HG02840 (cell line): ENCODE measurements around the gene TRIM50.
"Not testable (repeated sequence)": the region's sequence is repeated elsewhere in the genome, so short reads cannot be mapped to it uniquely, and the experiment has no call there.

Experiments
- ATAC-seq: cut with Tn5 transposase; IDR thresholded peaks from one replicate; pipeline ENCODE4 v1.9.1; 2021; ENCODE audit warnings: mild to moderate bottlenecking, moderate library complexity, moderate number of reproducible peaks; ENCODE audit not compliant: unreplicated experiment, low FRiP score

The TRIM50 gene

DNA sequence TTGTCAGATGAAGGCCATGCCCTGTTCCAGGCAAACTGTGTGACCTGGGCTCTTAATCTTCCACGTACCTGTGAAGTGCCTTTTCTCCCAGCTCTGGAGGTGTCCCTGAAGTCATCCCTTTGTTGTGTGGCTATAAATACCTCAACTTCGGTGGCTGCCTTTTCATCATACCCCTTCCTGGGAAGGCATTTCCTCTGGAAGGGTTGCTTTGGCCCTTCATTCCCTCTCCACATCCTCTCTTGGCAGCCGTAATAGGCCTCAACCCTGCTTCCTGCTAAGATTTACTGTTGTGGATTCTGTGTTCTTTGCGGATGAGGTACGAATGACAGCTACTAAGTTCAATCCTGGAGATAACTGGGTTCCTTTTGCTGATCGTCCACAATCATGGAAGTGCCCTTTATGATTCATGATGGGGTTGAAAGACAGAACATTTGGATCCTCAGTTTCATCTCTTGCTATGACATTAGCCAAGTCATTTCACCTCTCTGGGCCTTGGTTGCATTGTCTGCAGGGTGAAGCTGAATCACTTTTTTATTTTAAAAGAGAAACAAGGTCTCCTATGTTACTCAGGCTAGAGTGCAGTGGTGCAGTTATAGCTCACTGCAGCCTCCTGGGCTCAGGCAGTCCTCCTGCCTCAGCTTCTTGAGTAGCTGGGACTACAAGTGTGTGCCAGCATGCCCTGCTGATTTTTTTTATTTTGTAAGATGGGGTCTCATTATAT lies 23.7 kb upstream of the TRIM50 start:
- no peak for ATAC-seq

GRCh38 chr7:73350306-73351068 lies 22.6 kb upstream of the TRIM50 start:
- ATAC-seq = no peak

DNA sequence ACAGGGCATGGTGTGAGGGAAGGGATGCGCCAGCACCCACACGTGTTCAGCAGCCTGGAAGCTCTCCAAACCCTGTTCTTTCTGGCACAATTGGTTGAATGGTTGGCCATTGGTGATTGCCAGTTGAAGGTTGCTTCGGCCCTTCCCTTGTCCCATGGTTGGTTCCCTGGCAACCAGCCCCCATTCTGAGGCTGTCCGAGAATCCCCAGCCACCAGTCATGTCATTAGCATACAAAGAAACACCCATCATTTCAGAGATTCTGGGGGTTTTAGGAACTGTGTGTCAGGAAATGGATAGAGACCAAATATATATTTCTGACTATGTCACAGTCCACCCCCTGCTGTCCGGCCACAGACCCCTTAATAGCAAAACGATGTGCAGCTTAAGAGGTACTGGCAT lies 21.9 kb upstream of the TRIM50 start:
- no peak for ATAC-seq

DNA sequence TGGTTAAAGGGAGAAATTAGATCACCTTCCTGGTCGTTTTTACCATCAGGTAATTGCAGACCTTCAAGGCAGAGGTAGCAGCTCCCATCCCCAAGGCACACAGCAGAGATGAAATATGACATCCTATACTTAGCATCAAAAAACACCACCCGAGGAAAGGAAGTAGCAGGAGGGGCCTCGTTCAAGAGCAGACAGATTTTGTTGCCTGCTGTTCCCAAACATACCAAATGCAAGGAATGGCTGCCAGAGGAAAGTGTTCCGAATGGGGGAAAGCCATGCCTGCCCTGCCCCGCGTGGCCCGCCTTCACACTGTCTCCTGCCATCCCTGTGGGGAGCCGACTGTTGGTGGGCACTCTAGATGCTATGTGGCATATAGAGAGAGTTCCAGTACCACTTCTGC lies 18.1 kb upstream of the TRIM50 start:
- ATAC-seq = no peak

DNA sequence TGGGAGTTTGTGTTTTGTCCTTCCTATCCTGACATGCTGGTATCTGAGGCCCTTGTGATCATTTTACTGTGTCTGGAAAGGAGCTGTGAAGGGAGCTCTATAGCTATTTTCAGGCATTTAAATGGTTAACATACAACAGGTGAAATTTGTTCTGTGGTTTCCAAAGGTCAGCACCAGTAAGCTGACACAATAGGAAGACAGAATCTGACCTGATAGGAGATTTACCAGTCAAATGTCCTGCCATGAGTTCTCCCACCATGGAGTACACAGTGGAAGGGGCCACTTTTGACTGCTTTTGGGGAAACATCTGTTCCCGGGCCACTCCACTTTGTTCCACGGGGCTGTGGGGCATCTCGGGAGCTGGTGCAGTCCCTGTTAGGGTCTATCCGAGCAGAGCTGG lies 17.7 kb upstream of the TRIM50 start:
- no peak for ATAC-seq

GRCh38 chr7:73343671-73344380 lies 15.9 kb upstream of the TRIM50 start:
- ATAC-seq = no peak

- no peak for ATAC-seq
Observed at GRCh38 chr7:73342645-73343044, 14.8 kb upstream of the TRIM50 start.

- ATAC-seq = no peak
Observed at GRCh38 chr7:73341877-73342276, 14.0 kb upstream of the TRIM50 start.

DNA sequence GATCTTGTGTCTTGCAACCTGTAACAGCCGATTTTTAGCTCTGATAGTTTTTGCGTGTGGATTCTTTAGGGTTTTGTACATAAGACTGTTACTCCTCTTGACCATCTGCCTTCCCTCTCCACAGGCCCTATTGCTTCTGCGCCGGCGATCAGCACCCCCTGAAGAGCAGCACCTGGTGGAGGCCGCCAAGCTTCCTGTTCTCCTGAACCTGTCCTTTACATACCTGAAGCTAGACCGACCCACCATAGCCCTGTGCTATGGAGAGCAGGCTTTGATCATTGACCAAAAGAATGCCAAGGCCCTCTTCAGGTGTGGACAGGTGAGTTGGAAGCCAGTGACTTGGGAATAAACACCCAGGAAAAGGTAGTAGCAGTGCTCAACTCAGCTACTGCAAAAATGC lies 12.6 kb upstream of the TRIM50 start:
- no peak for ATAC-seq

DNA sequence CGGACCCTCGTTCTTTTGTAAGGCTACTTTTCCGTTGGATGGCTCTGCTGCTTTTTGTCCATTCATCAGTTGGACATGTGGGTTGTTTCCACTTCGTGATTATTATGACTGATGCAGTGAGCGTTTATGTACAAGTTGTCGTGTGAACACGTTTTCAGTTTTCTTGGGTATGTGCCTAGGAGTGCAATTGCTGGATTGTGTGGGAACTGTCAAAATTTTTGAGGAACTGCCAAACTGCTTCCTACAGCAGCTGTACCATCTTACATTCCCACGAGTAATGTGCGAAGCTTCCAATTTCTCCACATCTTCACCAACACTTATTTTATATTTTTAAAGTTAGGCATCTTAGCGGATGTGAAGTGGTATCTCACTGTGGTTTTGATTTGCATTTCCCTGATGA lies 10.4 kb upstream of the TRIM50 start:
- no peak for ATAC-seq

DNA sequence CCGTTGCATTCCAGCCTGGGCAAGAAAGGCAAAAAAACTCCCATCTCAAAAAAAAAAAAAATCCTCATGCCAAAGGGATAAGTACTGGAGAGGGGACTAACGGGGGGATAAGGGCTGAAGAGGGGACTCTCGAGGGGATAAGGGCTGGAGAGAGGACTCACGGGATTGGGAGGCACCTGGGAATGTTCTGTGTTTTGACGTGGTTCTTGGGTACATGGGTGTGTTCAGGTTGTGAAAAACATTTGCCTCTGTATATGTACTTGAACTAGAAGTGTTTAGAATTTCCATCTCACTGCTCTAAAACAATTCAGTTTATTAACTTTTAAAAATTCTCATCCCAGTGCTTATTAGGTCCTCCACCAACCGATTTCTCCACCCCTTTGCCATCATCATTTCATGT lies 4.6 kb upstream of the TRIM50 start:
- ATAC-seq = no peak

- no peak for ATAC-seq
Observed at GRCh38 chr7:73330772-73331171, 2.9 kb upstream of the TRIM50 start.

DNA sequence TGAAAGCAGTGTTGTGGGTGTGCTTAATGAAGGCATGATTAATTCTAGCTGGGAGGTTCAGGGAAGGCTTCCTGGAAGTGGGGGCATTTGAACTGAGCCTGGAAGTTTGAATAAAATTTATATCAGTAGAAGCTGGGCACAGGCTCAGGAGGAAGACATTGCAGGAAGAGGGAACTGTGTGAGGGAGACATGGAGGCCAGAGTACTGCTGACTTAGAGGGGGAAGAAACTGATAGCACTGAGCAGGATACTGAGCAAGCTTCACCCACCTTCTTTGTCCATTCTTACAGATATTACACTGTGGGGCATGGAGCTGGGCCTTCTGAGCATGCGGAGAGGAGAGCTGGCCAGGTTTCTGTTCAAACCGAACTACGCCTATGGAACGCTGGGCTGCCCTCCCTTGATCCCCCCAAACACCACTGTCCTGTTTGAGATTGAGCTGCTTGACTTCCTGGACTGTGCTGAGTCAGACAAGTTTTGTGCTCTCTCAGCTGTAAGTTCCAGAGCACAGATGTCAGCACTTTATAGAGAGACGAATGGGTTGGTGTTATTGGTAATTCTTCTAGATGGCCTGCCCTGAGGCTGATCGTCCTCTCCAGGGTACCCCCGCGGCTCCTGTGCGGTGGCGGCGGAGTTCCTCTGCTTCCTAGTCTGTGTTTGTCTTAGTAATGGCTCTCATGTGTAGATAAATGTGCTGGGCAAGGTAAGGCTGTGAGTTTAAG lies 2.1 kb upstream of the TRIM50 start:
- ATAC-seq = no peak

DNA sequence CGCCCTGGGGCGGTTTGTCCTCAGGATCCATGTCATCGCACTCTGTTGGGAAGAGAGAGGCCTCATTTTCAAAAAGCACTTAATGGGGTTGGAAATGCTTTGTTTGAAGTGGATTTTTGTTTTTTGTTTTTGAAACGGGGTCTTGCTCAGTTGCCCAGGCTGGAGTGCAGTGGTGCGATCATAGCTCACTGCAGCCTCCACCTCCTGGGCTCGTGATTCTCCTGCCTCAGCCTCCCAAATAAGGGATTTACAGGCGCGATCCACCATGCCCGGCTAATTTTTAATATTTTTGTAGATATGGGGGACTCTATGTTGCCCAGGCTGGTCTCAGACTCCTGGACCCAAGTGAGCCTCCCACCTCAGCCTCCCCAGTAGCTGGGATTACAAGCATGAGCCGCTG lies 814 bp upstream of the TRIM50 start:
- ATAC-seq = no peak

GRCh38 chr7:73327449-73327848 lies 433 bp downstream of the TRIM50 start:
- ATAC-seq = not testable (repeated sequence)

DNA sequence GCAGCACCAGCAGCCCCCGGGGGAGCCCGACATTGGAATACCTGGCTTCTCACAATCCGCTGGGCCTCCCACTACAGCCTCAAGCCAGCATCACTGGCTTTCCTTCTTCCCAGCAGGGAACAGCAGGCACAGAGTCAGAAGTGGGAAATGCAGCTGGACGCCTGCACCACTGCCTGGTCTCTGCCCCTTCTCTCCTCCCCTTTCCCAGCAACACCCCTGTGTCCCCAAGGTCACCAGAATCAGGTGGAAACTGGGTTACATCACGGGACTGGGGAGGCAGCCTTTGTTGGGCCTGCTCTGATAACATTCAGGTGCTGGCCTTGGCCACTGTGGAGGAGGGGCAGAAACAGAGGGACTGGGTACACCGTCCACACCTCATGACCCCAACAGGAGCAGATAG lies 2.5 kb downstream of the TRIM50 start:
- not testable (repeated sequence) for ATAC-seq

DNA sequence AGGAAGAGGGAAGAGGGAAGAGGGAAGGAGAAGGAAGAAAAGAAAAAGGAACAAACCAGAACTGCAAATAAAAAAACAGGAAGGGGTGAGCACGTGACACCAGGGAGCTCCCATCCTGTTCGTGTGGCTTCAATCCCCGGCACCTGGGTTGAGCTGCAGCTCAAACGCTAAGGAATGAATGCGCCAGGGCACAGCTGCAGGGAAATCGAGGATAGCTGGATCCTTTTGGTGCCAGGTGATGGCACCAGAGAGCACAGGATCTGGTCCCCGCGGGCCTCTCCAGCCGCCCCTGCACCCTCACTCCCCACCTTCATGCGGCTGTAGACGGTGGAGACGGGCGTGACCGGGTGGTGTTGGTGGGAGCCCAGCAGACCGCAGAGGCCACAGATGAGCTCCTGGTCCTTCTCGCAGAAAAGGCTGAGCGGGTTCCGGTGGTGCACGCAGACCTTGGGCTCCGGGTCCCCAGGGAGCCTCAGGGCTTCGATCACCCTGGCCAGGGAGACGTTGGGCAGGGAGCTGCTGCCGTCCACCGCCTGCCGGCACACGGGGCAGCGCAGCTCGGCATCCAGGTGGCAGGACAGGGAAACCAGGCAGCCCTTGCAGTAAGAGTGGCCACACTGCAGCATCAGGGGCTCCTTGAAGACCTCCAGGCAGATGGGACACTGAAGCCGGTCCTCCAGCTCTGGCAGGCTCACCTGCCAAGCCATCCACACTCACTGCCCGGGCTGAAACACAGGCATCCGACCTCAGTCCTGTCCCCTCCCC lies 3.6 kb downstream of the TRIM50 start:
- ATAC-seq = not testable (repeated sequence)

DNA sequence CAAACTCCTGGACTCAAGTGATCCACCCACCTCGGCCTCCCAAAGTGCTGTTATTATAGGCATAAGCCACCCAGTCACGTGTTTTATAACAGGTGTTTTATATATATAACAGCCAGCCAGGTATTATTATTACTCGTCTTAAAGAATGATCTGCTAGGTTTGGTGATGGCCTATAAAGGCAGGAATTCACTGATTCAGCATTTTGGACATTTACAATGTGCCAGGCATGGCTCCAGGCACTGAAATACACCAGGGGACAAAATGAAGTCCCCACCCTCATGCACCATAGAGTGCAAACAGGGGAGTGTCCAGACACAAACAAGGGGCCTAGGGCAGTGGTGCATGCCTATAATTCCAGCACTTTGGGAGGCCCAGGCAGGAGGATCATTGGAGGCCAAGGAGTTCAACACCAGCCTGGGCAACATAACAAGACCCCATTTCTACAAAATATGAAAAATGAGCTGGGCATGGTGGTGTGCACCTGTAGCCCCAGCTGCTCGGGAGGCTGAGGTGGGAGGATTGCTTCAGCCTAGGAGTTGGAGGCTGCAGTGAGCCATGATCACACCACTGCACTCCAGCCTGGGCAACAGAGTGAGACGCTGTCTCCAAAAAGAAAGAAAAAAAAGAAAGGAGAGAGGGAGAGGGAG lies 4.3 kb downstream of the TRIM50 start:
- not testable (repeated sequence) for ATAC-seq

GRCh38 chr7:73320009-73320408 lies 7.9 kb downstream of the TRIM50 start:
- ATAC-seq = not testable (repeated sequence)

DNA sequence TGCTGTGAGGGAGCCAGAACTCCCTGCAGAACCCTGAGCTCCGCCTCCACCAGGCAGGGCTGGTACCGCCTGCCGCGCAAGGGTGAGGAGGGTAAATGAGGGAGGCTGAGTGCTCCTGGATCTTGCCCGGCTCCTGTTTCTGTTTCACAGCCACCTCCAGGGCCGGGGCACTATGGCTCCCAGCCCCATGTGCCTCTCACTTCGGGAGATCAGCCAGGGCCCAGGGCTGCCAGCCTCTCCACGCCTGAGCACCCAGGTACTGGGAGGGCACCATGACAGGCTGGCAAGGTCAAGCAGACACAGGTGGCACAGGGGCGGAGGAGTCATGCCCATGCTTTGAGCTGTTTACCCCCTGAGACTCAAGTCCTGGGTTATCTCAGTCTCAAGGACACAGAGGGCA lies 8.3 kb downstream of the TRIM50 start:
- ATAC-seq = not testable (repeated sequence)
